DOHH2 (cell line): Measurements from ENCODE around the gene EPS8L2.

ENCODE experiments used
- H3F3A ChIP-seq: fragments of 200-600 bp; sonication (generic), shearing (Covaris generic); 2 replicates; pipeline ENCODE4 v1.6.0; 2016; ENCODE audit warnings: antibody characterized with exemption, mild to moderate bottlenecking; ENCODE audit not compliant: control insufficient read depth, insufficient read depth
- H3K27ac ChIP-seq: fragments of 200-600 bp; sonication (generic); 2 replicates; pipeline ENCODE4 v1.5.1; 2014; ENCODE audit warnings: low read depth, mild to moderate bottlenecking, low read length, moderate library complexity
- H3K27me3 ChIP-seq: fragments of 200-600 bp; sonication (generic); 2 replicates; pipeline ENCODE4 v1.6.1; 2014; ENCODE audit warnings: mild to moderate bottlenecking, low read length, mixed read lengths; ENCODE audit not compliant: control insufficient read depth
- H3K36me3 ChIP-seq: fragments of 200-600 bp; sonication (generic); 2 replicates; pipeline ENCODE4 v1.6.1; 2014; ENCODE audit warnings: mild to moderate bottlenecking, low read length, moderate library complexity, mixed read lengths; ENCODE audit not compliant: control insufficient read depth
- H3K4me1 ChIP-seq: fragments of 200-600 bp; sonication (generic); 2 replicates; pipeline ENCODE4 v1.6.1; 2014; ENCODE audit warnings: mild to moderate bottlenecking, low read length, mixed read lengths; ENCODE audit not compliant: control insufficient read depth
- H3K4me2 ChIP-seq: fragments of 200-600 bp; sonication (generic); 2 replicates; pipeline ENCODE4 v1.6.0; 2014; ENCODE audit warnings: mild to moderate bottlenecking, low read length, moderate library complexity
- H3K4me3 ChIP-seq: fragments of 200-600 bp; sonication (generic); 2 replicates; pipeline ENCODE4 v1.5.1; 2014; ENCODE audit warnings: mild to moderate bottlenecking, low read length, mixed read lengths
- H3K79me2 ChIP-seq: fragments of 200-600 bp; sonication (generic); 2 replicates; pipeline ENCODE4 v1.6.1; 2014; ENCODE audit warnings: mild to moderate bottlenecking, low read length, mixed read lengths; ENCODE audit not compliant: control insufficient read depth
- H3K9me2 ChIP-seq: fragments of 200-600 bp; sonication (generic); replicated peaks from 2 replicates; pipeline ENCODE4 v1.6.1; 2014; ENCODE audit warnings: mild to moderate bottlenecking, low read length, mixed read lengths; ENCODE audit not compliant: control insufficient read depth
- H3K9me3 ChIP-seq: fragments of 200-600 bp; sonication (generic); 2 replicates; pipeline ENCODE4 v1.6.1; 2014; ENCODE audit warnings: antibody characterized with exemption, low read length, mixed read lengths; ENCODE audit not compliant: control insufficient read depth, insufficient read depth
- H4K20me1 ChIP-seq: fragments of 200-600 bp; sonication (generic); 2 replicates; pipeline ENCODE4 v1.6.0; 2014; ENCODE audit warnings: low read depth, mild to moderate bottlenecking, antibody characterized with exemption, low read length, moderate library complexity; ENCODE audit not compliant: control insufficient read depth, insufficient read depth
- CTCF ChIP-seq: fragments of 200-600 bp; sonication (generic); IDR thresholded peaks from one replicate; pipeline ENCODE4 v1.5.1; 2014; ENCODE audit warnings: antibody characterized with exemption, mild to moderate bottlenecking, low read depth, low read length; ENCODE audit not compliant: poor library complexity, severe bottlenecking
- EZH2phosphoT487 ChIP-seq: fragments of 200-600 bp; sonication (generic); IDR thresholded peaks from 2 replicates; pipeline ENCODE4 v1.6.1; 2017; ENCODE audit warnings: borderline replicate concordance, mild to moderate bottlenecking, antibody characterized with exemption, low read length, moderate library complexity, mixed read lengths

Gene EPS8L2

GRCh38 chr11:724049-724777 is 18.2 kb downstream of the EPS8L2 start:
- no peaks in the 10 kb centered on the region for H3K36me3 ChIP-seq
- peaks cover 7% of the 10 kb centered on the region; the same call in 1 of the 2 replicates for H4K20me1 ChIP-seq
- H3K9me2 ChIP-seq = no peaks in the 10 kb centered on the region
- H3K79me2 ChIP-seq = no peaks in the 10 kb centered on the region
- H3K4me2 ChIP-seq = no peak overlapping the region
- H3K4me3 ChIP-seq = no peak overlapping the region
- peaks cover 45% of the 10 kb centered on the region for H3K4me1 ChIP-seq
- no peak overlapping the region for H3K27ac ChIP-seq
- peaks cover 6% of the 10 kb centered on the region; the same call in 1 of the 2 replicates for H3F3A ChIP-seq
- TF ChIP-seq CTCF (no peak), EZH2phosphoT487 (no peak)
- H3K9me3 ChIP-seq = no peaks in the 10 kb centered on the region
- H3K27me3 ChIP-seq = peaks cover 39% of the 10 kb centered on the region

DNA sequence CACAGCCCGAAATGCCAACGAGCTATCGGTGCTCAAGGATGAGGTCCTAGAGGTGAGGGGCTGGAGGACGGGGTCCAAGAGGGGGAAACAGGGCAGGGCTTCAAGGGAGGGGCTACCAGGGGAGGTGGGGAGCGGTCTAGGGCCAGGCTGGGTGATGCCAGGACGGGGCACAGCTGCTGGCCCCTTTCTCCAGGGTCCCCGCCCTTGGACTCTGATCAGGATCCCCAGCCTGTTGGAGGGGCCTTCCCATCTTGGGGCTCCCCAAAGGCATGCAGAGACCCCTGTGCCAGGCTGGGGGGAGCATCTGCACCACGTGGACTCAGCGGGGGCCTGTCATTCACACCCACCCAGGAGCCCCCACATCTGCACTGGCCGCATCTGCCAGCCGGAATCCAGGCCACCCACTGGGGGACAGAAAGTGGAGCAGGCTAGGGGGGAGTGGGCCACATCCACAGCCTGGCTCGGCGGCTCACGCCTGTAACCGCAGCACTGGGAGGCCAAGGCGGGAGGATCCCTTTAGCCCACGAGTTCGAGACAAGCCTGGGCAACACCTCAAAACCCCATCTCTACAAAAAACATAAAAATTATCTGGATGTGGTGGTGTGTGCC is 18.9 kb downstream of the EPS8L2 start:
- peaks cover 6% of the 10 kb centered on the region; the same call in 1 of the 2 replicates for H3F3A ChIP-seq
- H4K20me1 ChIP-seq = peaks cover 7% of the 10 kb centered on the region; the same call in 1 of the 2 replicates
- no peaks in the 10 kb centered on the region for H3K9me2 ChIP-seq
- H3K4me1 ChIP-seq = peaks cover 45% of the 10 kb centered on the region
- no peaks in the 10 kb centered on the region for H3K36me3 ChIP-seq
- peaks cover 43% of the 10 kb centered on the region for H3K27me3 ChIP-seq
- H3K4me2 ChIP-seq = peak overlapping the region; percentile 74
- H3K4me3 ChIP-seq = peak overlapping the region; percentile 61; the same call in 1 of the 2 replicates
- H3K9me3 ChIP-seq = no peaks in the 10 kb centered on the region
- H3K79me2 ChIP-seq = no peaks in the 10 kb centered on the region
- H3K27ac ChIP-seq = no peak overlapping the region
- TF ChIP-seq CTCF (no peak), EZH2phosphoT487 (no peak)

DNA sequence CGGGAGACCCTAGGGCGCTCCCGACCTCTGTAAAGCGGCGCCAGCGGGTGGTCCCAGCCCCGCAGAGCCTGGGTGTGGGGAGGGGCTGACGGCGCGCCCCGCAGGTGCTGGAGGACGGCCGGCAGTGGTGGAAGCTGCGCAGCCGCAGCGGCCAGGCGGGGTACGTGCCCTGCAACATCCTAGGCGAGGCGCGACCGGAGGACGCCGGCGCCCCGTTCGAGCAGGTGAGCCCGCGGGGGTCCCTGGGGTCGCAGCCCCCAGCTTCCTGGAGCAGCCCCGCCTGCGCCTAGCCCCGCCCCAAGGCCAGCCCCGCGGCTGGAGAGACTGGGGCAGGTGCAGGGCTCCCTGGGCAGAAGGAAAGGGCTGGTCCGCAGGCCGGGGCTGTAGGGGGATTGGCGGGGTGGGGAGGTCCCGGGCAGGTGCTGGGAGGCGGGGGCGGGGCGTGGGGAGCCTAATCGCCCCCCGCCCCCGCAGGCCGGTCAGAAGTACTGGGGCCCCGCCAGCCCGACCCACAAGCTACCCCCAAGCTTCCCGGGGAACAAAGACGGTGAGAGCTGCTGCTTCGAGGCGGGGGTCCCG is 19.7 kb downstream of the EPS8L2 start:
- TF ChIP-seq CTCF (no peak), EZH2phosphoT487 (no peak)
- Histone ChIP-seq H3K9me2 (no peaks in the 10 kb centered on the region), H3K4me2 (peak overlapping the region; percentile 74), H3K9me3 (no peaks in the 10 kb centered on the region), H3K27me3 (peaks cover 40% of the 10 kb centered on the region), H3K36me3 (no peaks in the 10 kb centered on the region), H3K27ac (no peak overlapping the region), H3K79me2 (no peaks in the 10 kb centered on the region), H3K4me1 (peaks cover 41% of the 10 kb centered on the region), H3F3A (peaks cover 6% of the 10 kb centered on the region; the same call in 1 of the 2 replicates), H3K4me3 (peak overlapping the region; percentile 61), H4K20me1 (peaks cover 7% of the 10 kb centered on the region; the same call in 1 of the 2 replicates)
